CD4-positive, alpha-beta T cell treated with Interleukin-10 for 1 hour (primary cell): ENCODE data around the gene TRUB1.
"Not testable (repeated sequence)": the region's sequence is repeated elsewhere in the genome, so short reads cannot be mapped to it uniquely, and the experiment has no call there.

Experiments
- DNase-seq: peaks from one replicate; pipeline ENCODE4 v3.0.0-alpha.2; 2020

The TRUB1 gene

DNA sequence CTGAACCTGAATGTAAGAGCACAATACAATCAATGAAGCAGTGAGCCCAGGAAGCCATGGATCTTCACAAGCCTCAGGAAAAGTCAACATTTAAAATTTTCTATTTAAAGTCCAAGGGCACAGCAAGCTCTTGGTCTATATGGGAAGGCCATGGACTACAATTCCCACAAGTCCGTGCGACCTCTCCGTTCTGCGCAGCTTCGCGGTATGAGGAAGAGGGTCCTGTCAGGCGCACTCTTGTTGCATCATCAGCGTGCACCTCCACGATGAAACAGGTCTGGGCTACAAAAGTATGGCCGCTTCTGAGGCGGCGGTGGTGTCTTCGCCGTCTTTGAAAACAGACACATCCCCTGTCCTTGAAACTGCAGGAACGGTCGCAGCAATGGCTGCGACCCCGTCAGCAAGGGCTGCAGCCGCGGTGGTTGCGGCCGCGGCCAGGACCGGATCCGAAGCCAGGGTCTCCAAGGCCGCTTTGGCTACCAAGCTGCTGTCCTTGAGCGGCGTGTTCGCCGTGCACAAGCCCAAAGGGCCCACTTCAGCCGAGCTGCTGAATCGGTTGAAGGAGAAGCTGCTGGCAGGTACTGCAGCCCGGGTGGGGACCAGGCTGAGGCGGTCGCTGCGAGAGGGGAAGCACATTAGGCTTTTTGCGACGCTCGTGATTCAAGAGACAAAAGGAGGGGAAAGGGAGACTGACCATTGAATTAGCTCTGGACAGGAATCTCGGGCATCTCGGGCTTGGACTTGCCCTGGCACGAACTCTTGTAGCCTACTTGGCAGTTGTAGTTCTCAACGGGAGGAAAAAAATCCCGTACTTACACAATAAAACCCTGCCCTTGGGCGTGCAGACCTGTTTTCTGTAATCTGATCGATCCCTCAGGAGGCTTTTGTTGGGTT, at the start of gene TRUB1:
TRUB1 (plus strand) TSS at position 234 of the 894 bp plus-strand sequence; CDS start at position 293, 59 bp downstream.
- peak; percentile 91 for DNase-seq

DNA sequence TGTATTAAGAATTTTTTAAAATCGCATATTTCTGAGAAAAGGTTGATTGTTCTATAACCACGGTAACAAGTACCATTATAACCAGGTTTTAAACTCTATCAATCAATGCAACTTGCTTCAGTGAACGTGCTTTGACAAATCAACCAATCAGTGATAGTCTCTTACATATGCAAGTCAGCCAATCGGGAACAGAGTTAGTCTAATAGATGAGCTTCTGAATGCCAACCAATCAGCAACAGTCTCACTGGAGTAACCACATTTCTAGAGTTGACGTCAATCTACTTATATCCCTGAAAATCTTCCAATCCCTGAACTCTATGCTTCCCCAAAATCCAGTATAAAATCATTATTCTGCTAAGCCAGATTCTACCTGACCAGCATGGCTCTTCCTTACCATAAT, 44.7 kb upstream of the TRUB1 start:
- DNase-seq, result no peak

DNA sequence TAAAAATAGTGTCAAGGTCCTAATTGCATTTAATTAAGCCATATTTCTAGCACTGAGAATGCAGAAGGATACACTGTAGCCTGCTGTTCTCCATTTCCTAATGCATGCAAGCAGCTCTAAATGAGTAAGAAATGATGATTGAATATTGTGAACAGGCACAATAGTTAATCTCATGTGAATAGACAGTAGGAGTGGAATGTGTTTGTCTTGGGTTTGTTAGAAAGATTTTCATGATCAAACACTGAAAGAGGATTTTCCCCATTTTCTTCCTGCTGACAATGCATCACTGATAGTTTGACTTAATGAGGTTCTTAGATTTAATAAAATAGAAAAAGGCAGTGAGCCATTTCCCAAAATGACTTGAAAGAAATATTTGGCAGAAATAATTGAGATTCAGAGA, 43.1 kb upstream of the TRUB1 start:
- no peak for DNase-seq

DNA sequence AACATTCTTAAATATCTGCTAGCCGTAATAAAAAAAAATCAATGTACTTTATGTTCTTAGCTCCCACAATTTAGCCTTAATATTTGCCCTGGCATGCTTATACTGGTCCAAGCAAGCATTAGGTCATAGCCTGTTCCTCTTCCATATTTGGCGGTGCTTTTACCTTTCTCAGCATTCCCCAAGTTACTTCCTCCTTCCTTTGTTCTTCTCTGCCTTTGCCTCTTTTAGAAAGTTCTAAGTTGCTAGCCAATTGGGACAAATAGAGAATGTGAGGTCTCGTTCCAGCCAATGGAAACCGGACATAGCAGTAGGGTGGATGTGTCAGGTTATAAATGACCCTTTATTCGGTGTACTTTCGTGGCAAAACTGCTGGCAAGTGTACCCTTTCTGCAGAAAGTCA, 41.0 kb upstream of the TRUB1 start:
- DNase-seq, result not testable (repeated sequence)

DNA sequence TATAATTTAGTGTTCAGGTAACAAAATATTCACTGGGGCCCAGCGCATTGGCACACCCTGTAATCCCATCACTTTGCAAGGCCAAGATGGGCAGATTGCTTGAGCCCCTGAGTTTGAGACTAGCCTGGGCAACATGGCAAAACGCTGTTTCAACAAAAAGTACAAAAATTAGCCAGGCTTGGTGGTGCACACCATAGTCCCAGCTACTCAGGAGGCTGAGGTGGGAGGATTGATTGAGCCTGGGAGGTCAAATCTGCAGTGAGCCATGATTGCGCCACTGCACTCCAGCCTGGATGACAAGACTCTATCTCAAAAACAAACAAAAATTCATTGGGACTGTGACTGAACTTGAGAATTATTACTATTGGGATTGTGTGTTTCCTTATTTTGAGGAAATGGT, 40.4 kb upstream of the TRUB1 start:
- DNase-seq, result no peak

DNA sequence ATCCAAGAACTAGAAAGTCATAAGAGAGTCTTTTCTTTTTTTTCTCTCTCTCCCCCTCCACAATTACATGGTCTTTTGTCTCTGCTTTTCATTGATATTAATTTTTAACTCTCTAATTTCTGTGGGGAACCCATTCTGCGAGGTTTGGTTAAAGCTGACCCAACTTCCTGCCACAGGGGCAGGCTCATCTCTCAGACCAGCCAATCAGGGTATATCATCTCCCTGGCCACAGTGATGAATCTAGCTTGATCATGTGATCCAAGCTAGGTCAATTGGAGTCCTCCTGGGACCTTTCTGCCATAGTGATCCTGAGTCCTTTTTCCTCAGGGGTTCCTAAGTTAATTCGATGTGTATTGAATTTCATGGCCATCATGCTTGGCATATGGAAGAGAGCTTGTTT, 38.0 kb upstream of the TRUB1 start:
- no peak for DNase-seq

DNA sequence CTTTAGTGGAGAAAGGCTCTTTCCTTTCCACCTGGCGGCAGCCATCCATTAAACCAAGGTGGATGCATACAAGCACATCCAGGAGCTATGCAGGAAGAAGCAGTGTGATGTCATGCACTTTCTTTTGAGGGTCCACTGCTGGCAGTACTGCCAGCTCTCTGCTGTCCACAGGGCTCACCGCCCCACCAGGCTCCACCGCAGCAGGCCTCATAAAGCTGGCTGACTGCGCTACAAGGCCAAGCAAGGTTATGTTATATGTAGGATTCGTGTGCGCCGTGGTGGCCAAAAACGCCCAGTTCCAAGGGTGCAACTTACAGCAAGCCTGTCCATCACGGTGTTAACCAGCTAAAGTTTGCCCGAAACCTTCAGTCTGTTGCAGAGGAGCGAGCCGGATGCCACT, 37.3 kb upstream of the TRUB1 start:
- no peak for DNase-seq

DNA sequence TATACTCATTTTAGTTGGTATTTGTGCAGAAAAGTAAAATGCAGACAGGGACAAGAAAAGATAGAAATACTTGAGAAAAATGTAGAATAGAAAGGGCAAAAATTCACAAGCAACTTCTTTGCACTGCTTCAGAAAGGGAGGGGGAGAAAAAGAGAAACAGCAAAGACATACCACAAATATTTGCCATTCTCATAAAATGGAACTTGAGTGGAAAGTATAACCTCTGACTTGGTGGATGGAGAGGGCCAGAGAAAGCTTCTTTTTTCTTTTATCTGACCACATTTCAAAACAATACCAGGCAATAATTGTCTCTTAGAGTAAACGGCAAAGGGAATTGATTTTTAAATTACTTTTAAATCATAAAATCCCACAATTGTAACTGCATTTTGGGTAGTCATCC, 35.8 kb upstream of the TRUB1 start:
- no peak for DNase-seq

DNA sequence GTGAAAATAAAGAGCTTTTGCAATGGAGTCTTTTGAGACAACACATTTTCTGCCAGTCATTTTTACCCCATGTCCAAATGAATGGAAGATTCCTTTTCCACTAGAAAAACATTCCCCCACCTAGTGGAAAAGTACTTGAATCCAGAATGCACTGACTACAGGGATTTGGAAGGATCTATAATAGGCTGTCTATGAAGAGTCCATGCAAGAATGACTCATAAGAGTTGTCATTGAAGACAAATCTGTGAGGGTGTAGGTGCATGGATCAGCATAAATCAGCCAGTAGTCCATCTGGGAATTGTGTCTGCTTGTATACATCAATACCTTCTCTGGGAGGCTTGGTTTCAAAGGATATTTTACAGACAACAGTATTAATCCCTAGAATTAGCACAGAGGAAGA, 32.5 kb upstream of the TRUB1 start:
- no peak for DNase-seq

DNA sequence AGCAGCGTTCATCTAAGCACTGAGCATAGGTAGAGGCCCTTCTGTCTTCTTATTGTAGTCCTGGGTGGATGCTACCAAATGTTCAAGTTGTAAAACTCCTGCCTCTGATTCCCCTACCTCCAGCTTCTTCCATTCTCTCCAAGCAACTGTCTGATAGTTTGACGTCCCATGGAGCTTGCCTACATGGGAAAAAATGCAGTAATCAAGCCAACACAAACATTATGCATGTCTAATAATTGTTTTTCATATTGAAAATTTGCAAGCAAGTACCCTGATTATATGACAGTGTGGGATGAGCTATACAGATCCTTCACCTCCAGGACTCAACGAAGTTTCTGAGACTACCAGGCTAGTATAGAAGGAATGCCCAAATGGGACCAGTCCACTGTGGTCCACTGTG, 31.0 kb upstream of the TRUB1 start:
- no peak for DNase-seq

DNA sequence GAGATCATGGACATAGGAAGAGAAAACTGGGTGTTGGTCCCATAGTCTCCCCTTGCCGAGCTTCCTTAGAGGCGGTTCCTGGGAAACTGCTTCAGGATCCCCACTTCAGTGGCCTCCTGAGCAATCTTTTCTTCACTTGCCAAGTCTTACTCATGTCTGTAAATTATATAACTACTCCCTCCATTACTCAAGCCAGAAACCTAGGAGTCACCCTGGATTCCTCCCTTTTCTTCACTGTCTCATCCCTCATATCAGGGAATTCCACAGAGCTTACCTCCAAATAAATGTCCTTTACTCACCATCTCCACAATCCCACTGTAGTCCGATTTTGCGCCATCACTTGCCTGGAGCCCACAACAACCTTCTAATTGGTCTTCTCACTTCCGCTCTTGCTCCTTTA, 29.1 kb upstream of the TRUB1 start:
- no peak for DNase-seq

DNA sequence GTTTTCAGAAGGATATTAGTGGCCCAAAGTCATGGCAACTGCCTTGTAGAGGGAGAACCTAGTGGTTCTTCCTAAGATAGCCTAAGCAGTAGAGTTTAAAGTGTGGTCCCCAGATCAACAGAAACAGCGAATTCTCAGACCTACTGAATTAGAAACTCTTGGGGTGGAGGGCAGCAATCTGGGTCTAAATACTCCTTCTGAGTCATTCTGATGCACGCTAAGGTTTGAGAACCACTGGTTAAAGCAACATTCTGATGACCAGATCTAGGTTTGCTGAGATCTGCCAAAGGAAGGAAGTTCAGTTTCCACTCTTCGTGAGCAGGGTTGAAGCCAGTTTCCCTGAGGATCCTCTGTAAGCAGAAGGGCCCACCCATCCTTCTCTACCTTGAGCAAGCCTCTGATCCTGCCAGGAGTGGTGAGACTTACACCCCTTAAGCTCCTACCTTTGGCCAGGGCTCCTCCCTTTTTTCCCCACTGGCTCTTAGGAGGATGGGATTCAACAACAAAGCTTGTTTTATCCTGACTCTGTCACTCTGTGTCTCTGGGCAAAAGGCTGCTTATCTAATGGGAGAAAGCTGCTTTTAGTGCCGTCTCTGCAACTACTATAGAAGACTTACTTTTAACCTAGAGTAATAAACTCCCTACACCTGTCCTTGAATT, 26.8 kb upstream of the TRUB1 start:
- no peak for DNase-seq

DNA sequence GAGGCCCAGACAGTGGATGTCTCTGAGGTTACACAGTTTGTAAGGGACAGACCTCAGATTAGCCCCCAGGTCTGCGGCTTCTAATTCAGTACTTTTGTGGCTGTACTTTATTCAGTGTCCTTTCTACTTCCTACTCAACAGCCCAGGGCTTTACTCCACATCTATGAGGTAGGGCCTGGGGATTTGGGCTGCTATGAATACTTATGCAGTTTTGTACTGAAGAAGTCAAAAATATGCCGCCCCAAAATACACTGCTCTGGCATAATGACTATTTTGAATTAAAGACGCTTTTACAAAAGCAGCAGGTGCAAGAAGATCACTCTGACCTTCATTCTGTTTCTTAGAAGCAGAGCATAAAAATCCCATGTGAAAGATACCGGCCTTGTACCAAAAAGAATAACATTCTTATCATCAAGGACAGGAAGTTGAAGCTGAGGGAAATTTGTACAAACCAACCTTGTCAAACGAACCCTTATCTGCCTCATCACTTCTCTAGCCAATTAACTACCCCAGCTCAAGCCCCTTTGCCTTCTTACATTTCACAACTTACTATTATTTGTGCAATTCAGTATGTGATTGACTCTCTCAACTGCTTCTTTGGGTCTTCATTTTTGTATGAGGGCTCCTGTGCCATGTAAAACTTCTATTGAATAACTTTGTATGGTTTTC, 26.1 kb upstream of the TRUB1 start:
- DNase-seq, result no peak

DNA sequence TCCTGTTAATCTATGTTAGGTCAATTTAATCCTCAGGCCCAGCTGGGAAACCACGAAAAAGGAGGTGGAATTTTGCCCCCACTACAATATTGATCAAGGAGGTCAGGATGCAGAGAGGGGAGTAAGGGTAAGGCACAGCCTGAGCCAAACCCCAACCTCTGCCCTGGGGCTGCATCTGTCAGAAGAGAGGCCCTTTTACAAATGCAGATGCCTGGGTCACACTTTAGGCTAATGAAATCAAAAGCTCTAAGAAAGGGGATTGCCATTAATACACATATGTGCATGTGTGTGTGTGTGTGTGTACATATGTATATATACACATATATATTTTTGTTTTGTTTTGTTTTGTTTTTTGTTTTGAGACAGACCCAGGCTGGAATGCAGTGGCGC, 25.5 kb upstream of the TRUB1 start:
- no peak for DNase-seq

DNA sequence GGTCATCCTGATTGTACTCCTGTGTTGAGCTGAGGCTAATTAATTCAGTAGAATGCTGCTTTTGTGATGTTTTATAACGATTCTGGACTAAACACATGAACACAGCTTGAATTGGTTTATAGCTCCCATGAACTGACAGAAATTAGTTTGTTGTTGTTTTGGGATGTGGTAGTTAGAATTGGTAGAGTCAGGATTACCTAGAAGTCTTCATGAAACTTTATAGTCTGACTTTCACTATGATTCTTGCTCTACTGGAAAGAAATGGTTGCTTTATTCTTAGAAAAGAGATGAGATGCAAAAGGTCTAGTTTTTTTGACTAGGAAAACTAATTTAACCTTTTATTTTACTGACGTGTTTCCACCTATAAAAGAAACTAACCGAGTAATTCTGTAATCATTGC, 23.4 kb upstream of the TRUB1 start:
- DNase-seq, result no peak

DNA sequence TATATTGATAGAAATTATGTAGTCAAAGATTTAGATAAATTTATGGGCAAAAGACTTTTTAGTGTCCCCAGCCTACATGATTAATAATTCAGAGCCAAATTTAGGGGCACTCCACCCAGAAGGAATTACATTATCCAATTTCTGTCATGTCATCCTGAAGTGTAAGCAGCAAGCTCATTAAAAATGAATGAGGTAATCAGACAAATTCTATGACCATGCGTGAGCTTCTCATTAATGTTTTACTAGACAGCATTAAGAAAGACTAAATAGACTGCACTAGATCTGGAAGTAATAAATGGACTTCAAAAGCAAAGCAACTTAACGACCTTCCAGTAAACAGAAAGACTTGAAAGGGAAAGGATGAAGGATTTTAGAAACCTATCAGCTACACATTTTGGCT, 22.7 kb upstream of the TRUB1 start:
- DNase-seq, result no peak

DNA sequence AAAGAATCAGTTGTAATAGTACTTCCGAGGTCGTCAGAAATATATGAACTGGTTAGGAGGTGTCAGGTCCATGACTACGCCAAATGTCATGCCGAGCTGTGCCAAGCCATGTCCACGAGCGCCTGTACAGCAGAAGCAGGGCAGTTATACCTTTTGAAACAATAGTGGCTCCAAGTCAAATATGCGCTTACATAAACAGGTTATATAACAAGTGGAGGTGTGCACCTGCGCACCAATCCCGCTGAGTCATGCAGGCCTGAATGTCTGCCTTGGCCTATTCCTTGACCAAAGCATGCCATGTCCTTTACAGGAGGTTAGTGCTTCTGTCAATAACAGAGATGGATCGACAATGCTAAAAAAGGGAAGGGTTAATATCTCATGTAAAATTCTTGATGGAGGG, 21.3 kb upstream of the TRUB1 start:
- no peak for DNase-seq

DNA sequence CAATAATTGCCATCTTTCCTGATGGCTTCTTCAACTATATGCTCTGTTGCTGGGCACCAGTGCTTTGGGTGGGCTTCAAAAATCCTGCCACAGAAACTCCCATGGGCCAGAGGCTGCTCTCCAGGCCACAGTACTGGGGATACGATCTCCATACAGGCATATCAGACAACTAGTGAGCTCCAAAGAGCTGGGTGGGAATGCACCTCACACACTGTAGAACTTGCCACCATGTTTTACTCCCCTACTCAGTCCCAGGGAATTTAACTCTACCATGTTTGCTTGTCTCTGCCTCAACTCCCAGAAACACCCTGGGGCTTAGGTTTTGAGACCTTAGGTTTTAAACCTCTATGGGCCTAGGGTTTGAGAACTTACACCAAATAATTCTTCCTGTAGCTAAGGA, 20.5 kb upstream of the TRUB1 start:
- no peak for DNase-seq

DNA sequence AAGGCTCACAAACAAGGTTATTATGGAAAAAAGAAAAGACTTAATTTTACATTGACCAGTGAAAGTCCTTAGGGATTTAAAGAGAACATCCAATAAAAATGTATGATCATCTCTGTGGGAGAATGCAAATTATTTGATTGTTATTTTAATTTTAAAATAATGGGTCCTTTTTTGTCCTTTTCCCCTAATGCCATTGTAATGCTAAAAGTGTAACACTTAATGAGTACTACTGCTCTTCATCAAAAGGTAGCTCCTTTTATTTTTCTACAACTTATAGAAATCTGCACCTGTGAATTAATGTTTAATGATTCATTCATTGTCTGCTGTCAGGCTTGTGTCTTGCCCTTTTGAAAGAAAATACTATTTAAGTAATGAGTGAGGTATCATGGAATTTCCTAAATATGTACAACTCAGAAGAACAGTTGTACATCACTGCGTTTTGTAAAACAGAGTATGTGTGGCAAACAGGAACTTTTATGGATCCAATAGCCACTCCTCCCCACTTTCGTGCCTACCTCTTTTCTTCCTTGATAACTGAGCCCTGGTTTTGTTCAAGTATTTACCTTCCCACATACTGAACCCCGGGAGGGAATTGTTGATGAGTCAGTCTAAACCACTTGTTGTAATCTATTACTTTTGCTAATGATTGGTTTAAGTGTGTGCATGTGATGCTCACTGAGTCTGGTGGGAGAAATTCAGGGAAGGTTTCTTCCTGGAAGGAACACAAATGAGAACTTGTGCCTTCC, 19.9 kb upstream of the TRUB1 start:
- no peak for DNase-seq

DNA sequence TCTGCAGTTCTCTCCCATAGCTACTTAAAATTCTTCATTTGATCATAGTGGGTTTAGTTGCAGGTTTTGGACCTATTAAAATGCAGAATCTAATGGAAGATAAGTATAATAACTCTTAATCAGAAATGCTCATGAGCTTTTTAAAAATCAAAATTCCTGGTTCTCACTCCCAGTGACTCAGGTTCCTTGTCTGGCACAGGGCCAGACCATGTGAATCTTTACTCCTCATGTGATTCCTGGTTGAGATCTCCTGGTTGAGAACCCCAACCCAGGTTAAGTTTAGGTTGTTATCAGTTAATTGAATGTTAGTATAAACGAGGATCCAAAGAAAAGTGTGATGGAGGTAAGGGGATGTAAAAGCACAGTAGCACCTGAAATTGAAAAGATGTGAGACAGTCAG, 17.5 kb upstream of the TRUB1 start:
- DNase-seq, result no peak

DNA sequence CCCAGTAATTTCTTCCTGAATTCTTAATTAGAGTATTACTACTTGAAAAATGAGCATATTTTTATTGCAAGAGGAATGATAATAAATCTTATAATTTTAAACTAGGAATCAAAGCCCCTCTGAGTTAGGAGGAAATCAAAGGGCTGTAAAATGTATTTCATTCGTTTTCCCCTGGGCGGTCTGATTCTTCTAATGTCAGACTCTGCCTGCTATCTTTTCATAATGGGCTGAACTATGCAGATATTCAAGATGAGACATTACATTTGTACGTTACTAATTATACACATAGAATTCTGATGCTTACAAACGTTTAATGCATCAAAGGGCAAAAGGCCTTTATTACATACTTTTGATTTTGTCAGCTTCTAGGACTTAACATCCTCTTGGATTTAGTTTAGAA, 16.0 kb upstream of the TRUB1 start:
- no peak for DNase-seq

DNA sequence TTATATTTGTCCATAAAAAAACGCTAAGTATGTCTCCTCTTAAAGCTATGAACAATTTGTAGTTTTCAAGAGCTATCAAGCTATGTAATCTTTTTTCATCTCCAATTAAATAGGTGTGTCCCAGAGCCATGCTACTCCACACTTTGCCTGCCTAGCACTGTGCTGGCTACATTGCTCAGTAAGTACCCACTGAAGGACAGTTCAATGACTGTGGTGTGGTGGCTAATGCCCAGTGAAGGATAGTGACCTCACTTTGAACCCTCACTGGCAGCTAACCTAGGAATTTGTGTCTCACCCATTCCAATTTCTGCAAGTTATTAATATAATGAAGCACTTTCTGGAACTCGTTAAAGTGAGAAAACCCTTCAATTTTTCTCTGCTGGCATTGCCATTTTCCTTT, 14.4 kb upstream of the TRUB1 start:
- DNase-seq, result no peak
